Activated CD4-positive, alpha-beta T cell treated with anti-CD3 and anti-CD28 coated beads, Interleukin-10, Interleukin-2, amounts not matched to agents 100 ng/mL and 50 ng/mL, durations not matched to agents 16 hours and 8 hours (primary cell): ENCODE measurements around the gene GLYATL3.
"Not testable (repeated sequence)": the region's sequence is repeated elsewhere in the genome, so short reads cannot be mapped to it uniquely, and the experiment has no call there.

Experiments
- DNase-seq: peaks from one replicate; pipeline ENCODE4 v3.0.0-alpha.2; 2020

Gene GLYATL3

GRCh38 chr6:49499623-49500022 is at the start of gene GLYATL3:
GLYATL3 (plus strand) TSS chr6:49499923; CDS start chr6:49511991, 12,068 bp downstream.
- no peak for DNase-seq

- DNase-seq: no peak
Observed at GRCh38 chr6:49453221-49453620, 46.5 kb upstream of the GLYATL3 start.

- DNase-seq: peak; percentile 4
Observed at GRCh38 chr6:49454787-49455709, 44.7 kb upstream of the GLYATL3 start.

- DNase-seq: no peak
Observed at GRCh38 chr6:49457771-49458170, 42.0 kb upstream of the GLYATL3 start.

- DNase-seq: no peak
Observed at GRCh38 chr6:49462071-49462470, 37.7 kb upstream of the GLYATL3 start.

- no peak for DNase-seq
Observed at GRCh38 chr6:49462599-49462926, 37.2 kb upstream of the GLYATL3 start.

- peak; percentile 96 for DNase-seq
Observed at GRCh38 chr6:49462927-49463611, 36.7 kb upstream of the GLYATL3 start, which contains the start of the genes CENPQ and MMUT. CENPQ (plus strand) TSS chr6:49463370; CDS start chr6:49470177, 6,807 bp downstream. MMUT (minus strand) TSS chr6:49463253; CDS start chr6:49459466, 3,787 bp downstream.

- DNase-seq: no peak
Observed at GRCh38 chr6:49463612-49463967, 36.1 kb upstream of the GLYATL3 start.

GRCh38 chr6:49464691-49465090 is 35.0 kb upstream of the GLYATL3 start:
- DNase-seq: no peak

- no peak for DNase-seq
Observed at GRCh38 chr6:49468042-49468441, 31.7 kb upstream of the GLYATL3 start.

- not testable (repeated sequence) for DNase-seq
Observed at GRCh38 chr6:49476564-49476963, 23.2 kb upstream of the GLYATL3 start.

- no peak for DNase-seq
Observed at GRCh38 chr6:49479308-49479970, 20.3 kb upstream of the GLYATL3 start.

- not testable (repeated sequence) for DNase-seq
Observed at GRCh38 chr6:49481846-49482245, 17.9 kb upstream of the GLYATL3 start.

- not testable (repeated sequence) for DNase-seq
Observed at GRCh38 chr6:49483380-49483779, 16.3 kb upstream of the GLYATL3 start.

- no peak for DNase-seq
Observed at GRCh38 chr6:49490633-49491032, 9.1 kb upstream of the GLYATL3 start.

GRCh38 chr6:49497304-49497703 is 2.4 kb upstream of the GLYATL3 start:
- DNase-seq: no peak

- no peak for DNase-seq
Observed at GRCh38 chr6:49499126-49499525, 597 bp upstream of the GLYATL3 start.

GRCh38 chr6:49504666-49505065 is 4.9 kb downstream of the GLYATL3 start:
- no peak for DNase-seq

- no peak for DNase-seq
Observed at GRCh38 chr6:49506569-49507111, 6.9 kb downstream of the GLYATL3 start.

GRCh38 chr6:49509342-49509741 is 9.6 kb downstream of the GLYATL3 start:
- DNase-seq: no peak

- no peak for DNase-seq
Observed at GRCh38 chr6:49513153-49513989, 13.6 kb downstream of the GLYATL3 start.
